HEK293 (cell line): ENCODE data around the gene NPTN.
A peak's percentile ranks its signal among the peaks of the same experiment; 100 is the strongest.

ENCODE experiments used
- CTCF ChIA-PET: fragments of 350-600 bp; formaldehyde crosslinking; extraction: SDS; loops from one replicate; lab custom pipeline; 2021; ENCODE audit warnings: antibody characterized with exemption; lab: Yijun Ruan, JAX
- POLR2A ChIA-PET: fragments of 300-600 bp; formaldehyde crosslinking; extraction: SDS; loops from one replicate; lab custom pipeline; 2020; ENCODE audit warnings: antibody characterized with exemption, inconsistent platforms; lab: Yijun Ruan, JAX
- H3K27ac ChIP-seq: fragments of 200-500 bp; sonication (Bioruptor generic); 2 replicates; pipeline ENCODE4 v1.5.1; 2014; ENCODE audit warnings: low read depth, low read length, control low read depth, inconsistent platforms; ENCODE audit errors: extremely low read depth
- H3K36me3 ChIP-seq, 2 experiments: fragments of 200-500 bp in 1 of 2; sonication (Bioruptor generic) in 1 of 2; 1 replicate in 1 of 2; 2 replicates in 1 of 2; pipeline ENCODE4 v1.5.1; 2014 to 2017; ENCODE audit warnings: inconsistent platforms in 2 of 2, low read length in 2 of 2; ENCODE audit not compliant: control insufficient read depth in 2 of 2, insufficient read depth in 1 of 2
- H3K4me1 ChIP-seq: fragments of 200-500 bp; sonication (Bioruptor generic); 2 replicates; pipeline ENCODE4 v1.5.1; 2014; ENCODE audit warnings: mild to moderate bottlenecking, low read length, inconsistent platforms; ENCODE audit not compliant: control insufficient read depth, insufficient read depth
- H3K4me3 ChIP-seq: 2 replicates; pipeline ENCODE4 v1.5.1; 2011; ENCODE audit warnings: low read depth, mild to moderate bottlenecking, control low read depth, low read length, moderate library complexity
- H3K9me3 ChIP-seq: fragments of 200-500 bp; sonication (Bioruptor generic); 2 replicates; pipeline ENCODE4 v1.5.1; 2014; ENCODE audit warnings: low read depth, low read length, inconsistent platforms; ENCODE audit not compliant: control insufficient read depth, insufficient read depth
- AEBP2 ChIP-seq: fragments of 450-650 bp; formaldehyde crosslinking; IDR thresholded peaks from 2 replicates; pipeline ENCODE4 v1.5.1; 2016; ENCODE audit warnings: missing biosample characterization, missing genetic modification characterization, borderline replicate concordance
- GFI1B ChIP-seq: fragments of 450-650 bp; formaldehyde crosslinking; IDR thresholded peaks from 2 replicates; pipeline ENCODE4 v1.5.1; 2016; ENCODE audit warnings: missing biosample characterization, missing genetic modification characterization
- HOXA7 ChIP-seq: sonication (generic); formaldehyde crosslinking; IDR thresholded peaks from 2 replicates; pipeline ENCODE4 v1.8.1; 2022; ENCODE audit warnings: missing genetic modification reagents, borderline replicate concordance
- RBAK ChIP-seq: fragments of 450-650 bp; formaldehyde crosslinking; IDR thresholded peaks from 2 replicates; pipeline ENCODE4 v1.5.1; 2016; ENCODE audit warnings: missing biosample characterization, missing genetic modification characterization
- SP7 ChIP-seq: fragments of 450-650 bp; formaldehyde crosslinking; IDR thresholded peaks from 2 replicates; pipeline ENCODE4 v1.5.1; 2016; ENCODE audit warnings: missing biosample characterization, missing genetic modification characterization
- ZBTB49 ChIP-seq: fragments of 450-650 bp; formaldehyde crosslinking; IDR thresholded peaks from 2 replicates; pipeline ENCODE4 v1.5.1; 2016; ENCODE audit warnings: missing biosample characterization, missing genetic modification characterization, low read depth
- ZBTB7A ChIP-seq: fragments of 450-650 bp; formaldehyde crosslinking; IDR thresholded peaks from 2 replicates; pipeline ENCODE4 v1.5.1; 2016; ENCODE audit warnings: low read depth, missing biosample characterization, missing genetic modification characterization
- ZFP37 ChIP-seq: fragments of 450-650 bp; formaldehyde crosslinking; IDR thresholded peaks from 2 replicates; pipeline ENCODE4 v1.5.1; 2016; ENCODE audit warnings: missing biosample characterization, missing genetic modification characterization
- ZNF114 ChIP-seq: fragments of 450-650 bp; formaldehyde crosslinking; IDR thresholded peaks from 2 replicates; pipeline ENCODE4 v1.5.0; 2017; ENCODE audit warnings: missing biosample characterization, missing genetic modification characterization
- ZNF140 ChIP-seq: fragments of 450-650 bp; formaldehyde crosslinking; IDR thresholded peaks from 2 replicates; pipeline ENCODE4 v1.5.1; 2016; ENCODE audit warnings: missing biosample characterization, missing genetic modification characterization
- ZNF146 ChIP-seq: fragments of 450-650 bp; formaldehyde crosslinking; IDR thresholded peaks from 2 replicates; pipeline ENCODE4 v1.5.1; 2016; ENCODE audit warnings: missing biosample characterization, missing genetic modification characterization
- ZNF157 ChIP-seq: fragments of 450-650 bp; formaldehyde crosslinking; IDR thresholded peaks from 2 replicates; pipeline ENCODE4 v1.5.1; 2016; ENCODE audit warnings: missing biosample characterization, missing genetic modification characterization
- ZNF174 ChIP-seq: fragments of 450-650 bp; formaldehyde crosslinking; IDR thresholded peaks from 2 replicates; pipeline ENCODE4 v1.5.0; 2017; ENCODE audit warnings: missing biosample characterization, mild to moderate bottlenecking, missing genetic modification characterization
- ZNF18 ChIP-seq: fragments of 450-650 bp; formaldehyde crosslinking; IDR thresholded peaks from 2 replicates; pipeline ENCODE4 v1.5.1; 2016; ENCODE audit warnings: missing biosample characterization, missing genetic modification characterization
- ZNF202 ChIP-seq: fragments of 450-650 bp; formaldehyde crosslinking; IDR thresholded peaks from 2 replicates; pipeline ENCODE4 v1.5.1; 2016; ENCODE audit warnings: missing biosample characterization, missing genetic modification characterization, borderline replicate concordance
- ZNF214 ChIP-seq: fragments of 450-650 bp; formaldehyde crosslinking; IDR thresholded peaks from 2 replicates; pipeline ENCODE4 v1.5.1; 2017; ENCODE audit warnings: missing biosample characterization, mild to moderate bottlenecking, missing genetic modification characterization, borderline replicate concordance
- ZNF24 ChIP-seq: fragments of 450-650 bp; formaldehyde crosslinking; IDR thresholded peaks from 2 replicates; pipeline ENCODE4 v1.5.1; 2016; ENCODE audit warnings: missing biosample characterization, missing genetic modification characterization
- ZNF324 ChIP-seq: fragments of 450-650 bp; formaldehyde crosslinking; IDR thresholded peaks from 2 replicates; pipeline ENCODE4 v1.5.1; 2016; ENCODE audit warnings: missing biosample characterization, missing genetic modification characterization
- ZNF341 ChIP-seq: fragments of 450-650 bp; formaldehyde crosslinking; IDR thresholded peaks from 2 replicates; pipeline ENCODE4; 2016; ENCODE audit warnings: low read depth, missing biosample characterization, missing genetic modification characterization
- ZNF426 ChIP-seq: fragments of 450-650 bp; formaldehyde crosslinking; IDR thresholded peaks from 2 replicates; pipeline ENCODE4 v1.5.1; 2017; ENCODE audit warnings: missing biosample characterization, missing genetic modification characterization, mild to moderate bottlenecking, inconsistent platforms, moderate library complexity
- ZNF571 ChIP-seq: fragments of 450-650 bp; formaldehyde crosslinking; IDR thresholded peaks from 2 replicates; pipeline ENCODE4 v1.5.0; 2017; ENCODE audit warnings: missing biosample characterization, missing genetic modification characterization
- ZNF596 ChIP-seq: fragments of 450-650 bp; IDR thresholded peaks from 2 replicates; pipeline ENCODE4 v1.5.0; 2018; ENCODE audit warnings: missing biosample characterization, mild to moderate bottlenecking, missing genetic modification characterization, moderate library complexity
- ZNF660 ChIP-seq: fragments of 450-650 bp; IDR thresholded peaks from 2 replicates; pipeline ENCODE4 v1.5.1; 2018; ENCODE audit warnings: missing biosample characterization, mild to moderate bottlenecking, missing genetic modification characterization
- ZNF670 ChIP-seq: fragments of 450-650 bp; formaldehyde crosslinking; IDR thresholded peaks from 2 replicates; pipeline ENCODE4 v1.5.1; 2016; ENCODE audit warnings: missing biosample characterization, missing genetic modification characterization, low read depth
- ZNF701 ChIP-seq: fragments of 450-650 bp; formaldehyde crosslinking; IDR thresholded peaks from 2 replicates; pipeline ENCODE4 v1.5.1; 2016; ENCODE audit warnings: missing biosample characterization, missing genetic modification characterization
- ZNF791 ChIP-seq: fragments of 450-650 bp; formaldehyde crosslinking; IDR thresholded peaks from 2 replicates; pipeline ENCODE4 v1.5.1; 2016; ENCODE audit warnings: missing biosample characterization, missing genetic modification characterization
- ZNF837 ChIP-seq: fragments of 450-650 bp; formaldehyde crosslinking; IDR thresholded peaks from 2 replicates; pipeline ENCODE4 v1.5.1; 2016; ENCODE audit warnings: missing biosample characterization, missing genetic modification characterization
- ZSCAN16 ChIP-seq: fragments of 450-650 bp; formaldehyde crosslinking; IDR thresholded peaks from 2 replicates; pipeline ENCODE4 v1.5.1; 2016; ENCODE audit warnings: missing biosample characterization, missing genetic modification characterization
- ZSCAN5A ChIP-seq: fragments of 450-650 bp; formaldehyde crosslinking; IDR thresholded peaks from 2 replicates; pipeline ENCODE4 v1.5.1; 2016; ENCODE audit warnings: missing biosample characterization, missing genetic modification characterization

The NPTN gene

DNA sequence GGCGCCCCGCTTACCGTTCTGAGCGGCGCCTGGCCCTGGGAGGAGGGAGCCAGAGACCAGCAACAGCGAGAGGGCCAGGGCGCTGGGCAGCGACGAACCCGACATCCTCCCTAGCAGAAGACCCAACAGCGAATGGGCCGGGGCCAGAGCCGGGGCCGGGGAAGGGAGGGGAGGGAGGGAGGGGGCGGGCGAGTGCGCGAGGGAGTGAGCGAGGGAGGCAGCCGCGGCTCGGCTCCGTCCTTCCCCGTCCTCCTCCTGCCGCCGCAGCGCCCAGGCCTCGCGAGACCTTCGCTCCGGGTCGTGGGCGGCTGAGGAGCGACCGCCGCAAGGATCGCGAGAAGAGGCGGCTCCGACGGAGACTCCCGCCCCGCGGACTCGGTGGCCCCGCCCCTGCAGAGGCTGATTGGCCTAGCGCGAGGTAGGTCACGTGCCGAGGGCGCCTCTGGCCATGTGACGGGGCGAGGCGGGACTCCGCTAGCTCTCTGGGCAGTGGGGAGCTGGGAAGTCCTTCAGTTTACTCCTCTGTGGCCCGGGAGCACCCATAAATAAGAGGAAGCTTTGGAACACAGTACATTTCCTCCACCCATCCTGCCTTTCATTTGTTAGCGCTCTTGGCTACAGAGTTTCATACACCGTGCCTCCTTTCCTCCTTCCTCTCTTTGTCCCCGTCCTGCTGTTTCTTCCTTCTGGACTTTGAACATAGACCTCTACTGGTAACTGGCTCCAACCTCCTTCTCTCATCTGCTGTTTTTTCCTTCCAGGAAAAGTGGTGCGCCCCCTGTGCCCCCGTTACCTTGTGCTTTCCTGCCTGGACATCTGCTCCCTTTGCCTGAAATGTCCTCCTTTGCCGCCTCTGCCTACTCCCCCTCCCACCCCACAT is at the start of gene NPTN:
Gene NPTN (minus strand): TSS at position 279 of the 880 bp plus-strand sequence. CDS start 174 bp downstream, at position 105.
- ChIA-PET CTCF (interaction anchor here (0.6 to 20.6 kb wide), 11 partner anchors 9 to 1960 kb away, joined by 3 to 543 read pairs (median 55); partner anchors contain the start of gene CD276), POLR2A (interaction anchor here (0.5 to 3.3 kb wide), 14 partner anchors 10 to 361 kb away, joined by 3 to 18 read pairs (median 4); partner anchors contain the start of gene CD276)
- Histone ChIP-seq H3K9me3 (no peaks in the 10 kb centered on the region), H3K36me3 (no peaks in the 10 kb centered on the region), H3K4me1 (peaks cover 40% of the 10 kb centered on the region), H3K27ac (peak within 1 kb of the TSS; percentile 73), H3K4me3 (peak within 1 kb of the TSS; percentile 97)
- peak; percentile 67 for TF ChIP-seq SP7
- TF ChIP-seq HOXA7 = no peak
- no peak for TF ChIP-seq ZSCAN5A (tag by site-specific recombination)
- TF ChIP-seq ZNF791 (tag by site-specific recombination) = no peak
- no peak for TF ChIP-seq ZNF114
- no peak for TF ChIP-seq ZSCAN16 (tag by site-specific recombination)
- TF ChIP-seq ZNF157 (tag by site-specific recombination) = no peak
- peak; percentile 45; the same call in 1 of the 2 replicates for TF ChIP-seq ZNF24 (tag by site-specific recombination)
- TF ChIP-seq ZNF174 = no peak
- TF ChIP-seq ZNF596 (tag by site-specific recombination) = no peak
- no peak for TF ChIP-seq AEBP2
- no peak for TF ChIP-seq ZNF426 (tag by site-specific recombination)
- no peak; the same call in 1 of the 2 replicates for TF ChIP-seq ZNF146
- no peak for TF ChIP-seq ZNF18 (tag by site-specific recombination)
- no peak for TF ChIP-seq ZNF140 (tag by site-specific recombination)
- TF ChIP-seq ZNF837 (tag by site-specific recombination) = no peak
- TF ChIP-seq ZNF214 (tag by site-specific recombination) = no peak
- peak; percentile 52; the same call in 1 of the 2 replicates for TF ChIP-seq ZNF324 (tag by site-specific recombination)
- no peak for TF ChIP-seq ZFP37 (tag by site-specific recombination)
- 0 out of 2 replicates have a peak, but pooled peaks have one; percentile 15 for TF ChIP-seq ZBTB7A (tag by site-specific recombination)
- no peak for TF ChIP-seq ZBTB49 (tag by site-specific recombination)
- 0 out of 2 replicates have a peak, but pooled peaks have one; percentile 24 for TF ChIP-seq ZNF701 (tag by site-specific recombination)
- TF ChIP-seq ZNF341 (tag by site-specific recombination) = peak; percentile 96
- TF ChIP-seq RBAK = no peak
- TF ChIP-seq ZNF571 = no peak
- TF ChIP-seq GFI1B (tag by site-specific recombination) = no peak; the same call in 1 of the 2 replicates
- TF ChIP-seq ZNF202 (tag by site-specific recombination) = no peak
- no peak for TF ChIP-seq ZNF660 (tag by site-specific recombination)
- TF ChIP-seq ZNF670 (tag by site-specific recombination) = no peak
